NCI-H146 treated with DMSO at 0.1 percent for 48 hours (cell line): ENCODE measurements around the gene DNAJC30.

Experiments
- DNase-seq: peaks from one replicate; lab custom pipeline; 2025; ENCODE audit not compliant: unreplicated experiment; lab: John Stamatoyannopoulos, UW

DNAJC30 gene

GRCh38 chr7:73649576-73649975 lies 33.7 kb downstream of the DNAJC30 start:
- DNase-seq, result no peak

GRCh38 chr7:73648593-73649332 lies 34.5 kb downstream of the DNAJC30 start:
- DNase-seq, result no peak

GRCh38 chr7:73647725-73648592 lies 35.3 kb downstream of the DNAJC30 start:
- DNase-seq, result peak; percentile 33

- no peak for DNase-seq
Observed at GRCh38 chr7:73646785-73647724, 36.2 kb downstream of the DNAJC30 start.

- no peak for DNase-seq
Observed at GRCh38 chr7:73645643-73646174, 37.5 kb downstream of the DNAJC30 start.

- no peak for DNase-seq
Observed at GRCh38 chr7:73644688-73645286, 38.5 kb downstream of the DNAJC30 start.

- DNase-seq, result no peak
Observed at GRCh38 chr7:73642834-73643233, 40.4 kb downstream of the DNAJC30 start.

GRCh38 chr7:73638911-73639310 lies 44.3 kb downstream of the DNAJC30 start:
- DNase-seq, result no peak

- DNase-seq, result no peak
Observed at GRCh38 chr7:73635428-73636200, 47.6 kb downstream of the DNAJC30 start.

- no peak for DNase-seq
Observed at GRCh38 chr7:73633844-73634243, 49.4 kb downstream of the DNAJC30 start.

GRCh38 chr7:73633323-73633722 lies 49.9 kb downstream of the DNAJC30 start:
- DNase-seq, result no peak

- DNase-seq, result no peak
Observed at GRCh38 chr7:73631558-73631957, 51.7 kb downstream of the DNAJC30 start.
